IPS-18c (cell line): Measurements from ENCODE around the gene CTNS.

Experiments
- H3K4me3 ChIP-seq: 2 replicates; pipeline ENCODE4 v1.7.0; 2013; ENCODE audit warnings: low read depth, mild to moderate bottlenecking, low read length, moderate library complexity; ENCODE audit not compliant: insufficient read depth
- H3K9me3 ChIP-seq: one replicate; pipeline ENCODE4 v1.6.1; 2013; ENCODE audit warnings: mild to moderate bottlenecking, low read length, moderate library complexity; ENCODE audit not compliant: control insufficient read depth, insufficient read depth

CTNS gene

GRCh38 chr17:3669085-3669347 lies 32.5 kb downstream of the CTNS start:
- Histone ChIP-seq H3K9me3 (no peaks in the 10 kb centered on the region), H3K4me3 (peak overlapping the region; percentile 94)

GRCh38 chr17:3669548-3669947 lies 33.0 kb downstream of the CTNS start:
- H3K4me3 ChIP-seq, result peak overlapping the region; percentile 94
- no peaks in the 10 kb centered on the region for H3K9me3 ChIP-seq

- Histone ChIP-seq H3K4me3 (no peak overlapping the region), H3K9me3 (no peaks in the 10 kb centered on the region)
Observed at GRCh38 chr17:3672571-3672970, 36.0 kb downstream of the CTNS start.

GRCh38 chr17:3675886-3676285 lies 39.3 kb downstream of the CTNS start:
- H3K9me3 ChIP-seq, result no peaks in the 10 kb centered on the region
- H3K4me3 ChIP-seq, result no peak overlapping the region

GRCh38 chr17:3678095-3678820 lies 41.7 kb downstream of the CTNS start:
- no peaks in the 10 kb centered on the region for H3K9me3 ChIP-seq
- H3K4me3 ChIP-seq, result no peak overlapping the region

- H3K9me3 ChIP-seq, result no peaks in the 10 kb centered on the region
- H3K4me3 ChIP-seq, result no peak overlapping the region
Observed at GRCh38 chr17:3678821-3679530, 42.4 kb downstream of the CTNS start.

- H3K9me3 ChIP-seq, result no peaks in the 10 kb centered on the region
- H3K4me3 ChIP-seq, result no peak overlapping the region
Observed at GRCh38 chr17:3679531-3680126, 43.1 kb downstream of the CTNS start.

GRCh38 chr17:3681057-3681456 lies 44.5 kb downstream of the CTNS start:
- no peaks in the 10 kb centered on the region for H3K9me3 ChIP-seq
- H3K4me3 ChIP-seq, result no peak overlapping the region

GRCh38 chr17:3681565-3681964 lies 45.0 kb downstream of the CTNS start:
- H3K4me3 ChIP-seq, result no peak overlapping the region
- H3K9me3 ChIP-seq, result no peaks in the 10 kb centered on the region

- no peak overlapping the region for H3K4me3 ChIP-seq
- H3K9me3 ChIP-seq, result no peaks in the 10 kb centered on the region
Observed at GRCh38 chr17:3682033-3682432, 45.5 kb downstream of the CTNS start.

GRCh38 chr17:3683054-3683511 lies 46.5 kb downstream of the CTNS start:
- Histone ChIP-seq H3K9me3 (no peaks in the 10 kb centered on the region), H3K4me3 (no peak overlapping the region)

- Histone ChIP-seq H3K4me3 (no peak overlapping the region), H3K9me3 (no peaks in the 10 kb centered on the region)
Observed at GRCh38 chr17:3685174-3685573, 48.6 kb downstream of the CTNS start.

GRCh38 chr17:3688027-3688553 lies 51.5 kb downstream of the CTNS start:
- H3K4me3 ChIP-seq, result no peak overlapping the region
- H3K9me3 ChIP-seq, result no peaks in the 10 kb centered on the region

- Histone ChIP-seq H3K9me3 (no peaks in the 10 kb centered on the region), H3K4me3 (no peak overlapping the region)
Observed at GRCh38 chr17:3688852-3689261, 52.3 kb downstream of the CTNS start.

- Histone ChIP-seq H3K4me3 (no peak overlapping the region), H3K9me3 (no peaks in the 10 kb centered on the region)
Observed at GRCh38 chr17:3689262-3690093, 52.9 kb downstream of the CTNS start.

- no peaks in the 10 kb centered on the region for H3K9me3 ChIP-seq
- H3K4me3 ChIP-seq, result no peak overlapping the region
Observed at GRCh38 chr17:3690094-3690715, 53.6 kb downstream of the CTNS start.

GRCh38 chr17:3691617-3692067 lies 55.1 kb downstream of the CTNS start:
- Histone ChIP-seq H3K4me3 (no peak overlapping the region), H3K9me3 (peaks cover under 1% of the 10 kb centered on the region)
